ENCODE data around the gene SLC38A8.

DNA sequence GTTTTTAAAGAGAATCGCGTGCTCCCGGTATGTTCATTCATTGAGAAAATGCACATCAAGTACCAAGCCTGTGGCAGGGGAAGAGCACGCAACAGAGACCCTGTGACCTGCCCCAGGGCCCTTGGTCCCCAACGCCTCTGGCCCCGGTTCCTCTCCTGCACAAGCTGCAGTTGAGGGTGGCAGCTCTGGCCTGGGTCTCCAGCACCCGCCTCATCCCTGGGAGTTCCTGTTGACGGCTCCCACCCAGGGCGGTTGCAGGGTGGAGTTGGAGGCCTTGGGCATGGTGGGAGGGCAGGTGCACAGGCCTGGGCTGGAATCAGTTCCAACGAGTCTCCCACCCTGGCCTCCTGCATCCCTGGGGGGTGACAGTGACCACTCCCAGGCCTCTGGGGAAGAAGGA, 69.5 kb downstream of the SLC38A8 start:
- TF ChIP-seq POLR2A (IDR thresholded peaks at IDR 0.05; ENCODE audit: low read depth, low read length) (no peak), POLR2AphosphoS5 (IDR thresholded peaks at IDR 0.05; ENCODE audit: low read depth, low read length) (no peak), TAF1 (IDR thresholded peaks at IDR 0.05; ENCODE audit: low read depth, low read length) (no peak)

Measured in GM12891 (cell line).